MM.1S (cell line): ENCODE measurements around the gene CIBAR2.

Experiments used
- DNase-seq: peaks from one replicate; pipeline ENCODE4 v3.0.0-alpha.2; 2015
- H2AFZ ChIP-seq: fragments of 300-600 bp; sonication (generic); 2 replicates; pipeline ENCODE4 v1.6.0; 2016; ENCODE audit warnings: antibody characterized with exemption, low read length
- H3F3A ChIP-seq: fragments of 300-600 bp; sonication (generic); 2 replicates; pipeline ENCODE4 v1.6.1; 2016; ENCODE audit warnings: mild to moderate bottlenecking, antibody characterized with exemption, low read length, moderate library complexity, mixed read lengths; ENCODE audit not compliant: insufficient read depth
- H3K27ac ChIP-seq: fragments of 300-600 bp; sonication (generic); 2 replicates; pipeline ENCODE4 v1.5.1; 2016; ENCODE audit warnings: mild to moderate bottlenecking, low read length
- H3K27me3 ChIP-seq: fragments of 300-600 bp; sonication (generic); replicated peaks from 2 replicates; pipeline ENCODE4 v1.6.0; 2016; ENCODE audit warnings: low read length; ENCODE audit not compliant: insufficient read depth
- H3K36me3 ChIP-seq: fragments of 300-600 bp; sonication (generic); replicated peaks from 2 replicates; pipeline ENCODE4 v1.6.1; 2016; ENCODE audit warnings: mild to moderate bottlenecking, low read length, mixed read lengths; ENCODE audit not compliant: insufficient read depth
- H3K4me1 ChIP-seq: fragments of 300-600 bp; sonication (generic); 2 replicates; pipeline ENCODE4 v1.6.1; 2016; ENCODE audit warnings: low read length, mixed read lengths
- H3K4me2 ChIP-seq: fragments of 300-600 bp; sonication (generic); 2 replicates; pipeline ENCODE4 v1.6.0; 2016; ENCODE audit warnings: low read depth, low read length
- H3K4me3 ChIP-seq: fragments of 300-600 bp; sonication (generic); 2 replicates; pipeline ENCODE4 v1.5.1; 2016; ENCODE audit warnings: low read length, mixed read lengths
- H3K79me2 ChIP-seq: fragments of 300-600 bp; sonication (generic); 2 replicates; pipeline ENCODE4 v1.6.1; 2016; ENCODE audit warnings: mixed run types, low read length, mixed read lengths
- H3K9ac ChIP-seq: fragments of 300-600 bp; sonication (generic); 2 replicates; pipeline ENCODE4 v1.6.1; 2016; ENCODE audit warnings: low read length, mixed read lengths
- H3K9me2 ChIP-seq: fragments of 300-600 bp; sonication (generic); replicated peaks from 2 replicates; pipeline ENCODE4 v1.6.1; 2016; ENCODE audit warnings: mild to moderate bottlenecking, low read length, mixed read lengths; ENCODE audit not compliant: insufficient read depth
- H3K9me3 ChIP-seq: fragments of 300-600 bp; sonication (generic); replicated peaks from 2 replicates; pipeline ENCODE4 v1.6.1; 2016; ENCODE audit warnings: mild to moderate bottlenecking, low read length, mixed read lengths; ENCODE audit not compliant: insufficient read depth
- H4K20me1 ChIP-seq: fragments of 300-600 bp; sonication (generic); 2 replicates; pipeline ENCODE4 v1.6.1; 2016; ENCODE audit warnings: mild to moderate bottlenecking, low read length, moderate library complexity, mixed read lengths; ENCODE audit not compliant: insufficient read depth
- EZH2 ChIP-seq: fragments of 300-600 bp; sonication (generic); optimal IDR thresholded peaks from 2 replicates; pipeline ENCODE3; 2017; ENCODE audit warnings: low read depth, mild to moderate bottlenecking, antibody characterized with exemption, low read length, mixed read lengths
- EZH2phosphoT487 ChIP-seq: fragments of 300-600 bp; sonication (generic); IDR thresholded peaks from 2 replicates; pipeline ENCODE4 v1.6.1; 2018; ENCODE audit warnings: antibody characterized with exemption, low read length
- TF ChIP-seq, protein P1 (sequence below): fragments of 300-600 bp; sonication (generic); IDR thresholded peaks from 2 replicates; pipeline ENCODE4 v1.5.1; 2016; ENCODE audit warnings: antibody characterized with exemption, low read length, mixed read lengths

The CIBAR2 gene

GRCh38 chr16:85062323-85062722, 49.9 kb downstream of the CIBAR2 start:
- H3K36me3 ChIP-seq = no peaks in the 10 kb centered on the region
- H3K27ac ChIP-seq = no peak overlapping the region
- H3K4me3 ChIP-seq = no peak overlapping the region
- TF ChIP-seq, protein P1, sequence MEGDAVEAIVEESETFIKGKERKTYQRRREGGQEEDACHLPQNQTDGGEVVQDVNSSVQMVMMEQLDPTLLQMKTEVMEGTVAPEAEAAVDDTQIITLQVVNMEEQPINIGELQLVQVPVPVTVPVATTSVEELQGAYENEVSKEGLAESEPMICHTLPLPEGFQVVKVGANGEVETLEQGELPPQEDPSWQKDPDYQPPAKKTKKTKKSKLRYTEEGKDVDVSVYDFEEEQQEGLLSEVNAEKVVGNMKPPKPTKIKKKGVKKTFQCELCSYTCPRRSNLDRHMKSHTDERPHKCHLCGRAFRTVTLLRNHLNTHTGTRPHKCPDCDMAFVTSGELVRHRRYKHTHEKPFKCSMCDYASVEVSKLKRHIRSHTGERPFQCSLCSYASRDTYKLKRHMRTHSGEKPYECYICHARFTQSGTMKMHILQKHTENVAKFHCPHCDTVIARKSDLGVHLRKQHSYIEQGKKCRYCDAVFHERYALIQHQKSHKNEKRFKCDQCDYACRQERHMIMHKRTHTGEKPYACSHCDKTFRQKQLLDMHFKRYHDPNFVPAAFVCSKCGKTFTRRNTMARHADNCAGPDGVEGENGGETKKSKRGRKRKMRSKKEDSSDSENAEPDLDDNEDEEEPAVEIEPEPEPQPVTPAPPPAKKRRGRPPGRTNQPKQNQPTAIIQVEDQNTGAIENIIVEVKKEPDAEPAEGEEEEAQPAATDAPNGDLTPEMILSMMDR = no peak
- TF ChIP-seq EZH2phosphoT487 (no peak), EZH2 (no peak)
- H3K4me2 ChIP-seq = no peak overlapping the region
- H3K27me3 ChIP-seq = no peaks in the 10 kb centered on the region
- no peaks in the 10 kb centered on the region for H3F3A ChIP-seq
- H2AFZ ChIP-seq = no peak overlapping the region
- H3K9me3 ChIP-seq = no peaks in the 10 kb centered on the region
- DNase-seq = no peak
- H3K9me2 ChIP-seq = no peaks in the 10 kb centered on the region
- no peaks in the 10 kb centered on the region for H3K79me2 ChIP-seq
- no peaks in the 10 kb centered on the region for H4K20me1 ChIP-seq
- H3K4me1 ChIP-seq = no peaks in the 10 kb centered on the region
- H3K9ac ChIP-seq = no peak overlapping the region

- H3K27me3 ChIP-seq = no peaks in the 10 kb centered on the region
- no peak for DNase-seq
- H3K27ac ChIP-seq = no peak overlapping the region
- H3F3A ChIP-seq = no peaks in the 10 kb centered on the region
- H4K20me1 ChIP-seq = no peaks in the 10 kb centered on the region
- H3K4me3 ChIP-seq = no peak overlapping the region
- no peak overlapping the region for H3K4me2 ChIP-seq
- H3K9ac ChIP-seq = no peak overlapping the region
- no peaks in the 10 kb centered on the region for H3K36me3 ChIP-seq
- H3K79me2 ChIP-seq = no peaks in the 10 kb centered on the region
- no peaks in the 10 kb centered on the region for H3K4me1 ChIP-seq
- H3K9me2 ChIP-seq = no peaks in the 10 kb centered on the region
- H2AFZ ChIP-seq = no peak overlapping the region
- TF ChIP-seq EZH2phosphoT487 (no peak), EZH2 (no peak)
- TF ChIP-seq, protein P1 = no peak
- H3K9me3 ChIP-seq = no peaks in the 10 kb centered on the region
These were observed 50.7 kb downstream of the CIBAR2 start for GRCh38 chr16:85061566-85061965.

DNA sequence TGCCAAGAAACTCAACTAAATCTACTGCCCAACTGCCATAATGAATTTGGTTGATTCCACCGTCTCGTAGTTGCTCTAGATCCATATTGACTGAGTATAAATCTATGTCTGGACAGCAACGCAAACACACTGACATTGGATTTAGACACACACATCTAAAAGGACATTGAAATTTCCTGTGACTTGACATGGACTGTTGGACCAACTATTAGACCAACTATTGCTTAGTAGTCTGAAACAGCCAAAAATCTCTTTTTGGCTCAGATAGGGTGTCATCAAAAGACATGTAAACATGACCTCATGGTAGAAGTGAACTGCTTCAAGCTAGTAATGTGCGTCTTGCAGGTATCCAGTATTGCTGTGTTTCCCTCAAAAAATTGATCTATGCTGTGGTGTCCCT, 53.4 kb downstream of the CIBAR2 start:
- Histone ChIP-seq H4K20me1 (no peaks in the 10 kb centered on the region), H2AFZ (no peak overlapping the region), H3K9me3 (no peaks in the 10 kb centered on the region), H3K4me3 (no peak overlapping the region), H3K9ac (no peak overlapping the region), H3K4me2 (no peak overlapping the region), H3K36me3 (no peaks in the 10 kb centered on the region), H3K9me2 (no peaks in the 10 kb centered on the region), H3K4me1 (no peaks in the 10 kb centered on the region), H3F3A (no peaks in the 10 kb centered on the region), H3K27me3 (no peaks in the 10 kb centered on the region), H3K27ac (no peak overlapping the region), H3K79me2 (no peaks in the 10 kb centered on the region)
- TF ChIP-seq EZH2phosphoT487 = no peak
- TF ChIP-seq, protein P1 = no peak
- no peak for TF ChIP-seq EZH2
- no peak for DNase-seq

- no peak overlapping the region for H3K27ac ChIP-seq
- H4K20me1 ChIP-seq = no peaks in the 10 kb centered on the region
- no peaks in the 10 kb centered on the region for H3K9me3 ChIP-seq
- no peak for DNase-seq
- H3K9me2 ChIP-seq = no peaks in the 10 kb centered on the region
- H3K27me3 ChIP-seq = no peaks in the 10 kb centered on the region
- H3F3A ChIP-seq = no peaks in the 10 kb centered on the region
- TF ChIP-seq, protein P1 = no peak
- no peak for TF ChIP-seq EZH2phosphoT487
- no peak for TF ChIP-seq EZH2
- no peaks in the 10 kb centered on the region for H3K79me2 ChIP-seq
- H3K9ac ChIP-seq = no peak overlapping the region
- H3K4me3 ChIP-seq = no peak overlapping the region
- no peaks in the 10 kb centered on the region for H3K4me1 ChIP-seq
- no peaks in the 10 kb centered on the region for H3K36me3 ChIP-seq
- H3K4me2 ChIP-seq = no peak overlapping the region
- no peak overlapping the region for H2AFZ ChIP-seq
These were observed 54.3 kb downstream of the CIBAR2 start for GRCh38 chr16:85057948-85058347.
